ENCODE measurements around the gene IL13RA1.

GRCh38 chrX:118780911-118781310, 53.5 kb downstream of the IL13RA1 start:
- TF ChIP-seq EZH2 (IDR thresholded peaks at IDR 0.05) = no peak
- TF ChIP-seq CTCF (IDR thresholded peaks at IDR 0.05) = no peak
